ENCODE measurements around the gene HOXD3. TPM values are rescaled to one million over a fixed set of nuclear protein-coding genes. Genes with fewer than 3 reads are reported as not detected.

The HOXD3 gene
- total and polyA plus RNA-seq, 4 donors = not detected

DNA sequence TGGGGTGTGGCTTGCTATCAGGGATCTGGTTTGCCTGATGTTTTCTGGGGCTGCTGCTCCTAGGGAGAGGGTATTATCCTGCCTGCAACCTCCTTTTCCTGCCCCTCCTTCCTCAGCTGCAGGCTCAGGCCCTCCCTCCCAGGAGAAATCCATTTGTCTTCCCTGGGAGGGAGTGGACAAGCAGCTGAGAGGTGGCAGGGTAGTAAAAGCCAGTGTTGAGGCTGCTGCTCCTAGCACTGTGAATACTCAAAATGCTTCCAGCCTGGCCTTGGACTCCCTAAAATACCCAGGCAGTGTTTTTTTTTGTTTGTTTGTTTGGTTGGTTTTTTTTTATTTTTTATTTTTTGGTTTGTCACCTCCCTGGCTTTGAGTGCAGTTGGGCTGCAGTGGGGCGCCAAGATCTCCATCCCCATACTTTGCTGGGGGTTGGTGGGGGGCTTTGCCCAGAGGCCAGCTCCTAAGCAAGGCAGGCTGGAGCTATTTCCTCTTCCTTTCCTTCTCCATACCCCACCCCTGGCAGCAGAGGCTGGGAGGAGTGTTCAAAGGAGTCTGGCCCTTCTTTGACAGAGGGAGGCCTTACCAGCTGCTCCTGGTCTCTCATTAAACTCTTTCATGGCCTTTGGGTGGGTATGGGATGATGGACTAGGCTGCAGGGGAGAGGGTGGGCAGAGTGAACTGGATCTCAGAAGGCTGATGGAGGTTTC, 13.6 kb downstream of the HOXD3 start (continued):
- TF ChIP-seq TAF1 (conservative IDR thresholded peaks at IDR 0.05) (no peak), RAD21 (IDR thresholded peaks at IDR 0.05) (no peak), GABPA (IDR thresholded peaks at IDR 0.05 in 1 of 2, conservative IDR thresholded peaks at IDR 0.05 in 1 of 2) (no peak), RXRA (IDR thresholded peaks at IDR 0.05) (no peak)
- TF ChIP-seq, protein P1, sequence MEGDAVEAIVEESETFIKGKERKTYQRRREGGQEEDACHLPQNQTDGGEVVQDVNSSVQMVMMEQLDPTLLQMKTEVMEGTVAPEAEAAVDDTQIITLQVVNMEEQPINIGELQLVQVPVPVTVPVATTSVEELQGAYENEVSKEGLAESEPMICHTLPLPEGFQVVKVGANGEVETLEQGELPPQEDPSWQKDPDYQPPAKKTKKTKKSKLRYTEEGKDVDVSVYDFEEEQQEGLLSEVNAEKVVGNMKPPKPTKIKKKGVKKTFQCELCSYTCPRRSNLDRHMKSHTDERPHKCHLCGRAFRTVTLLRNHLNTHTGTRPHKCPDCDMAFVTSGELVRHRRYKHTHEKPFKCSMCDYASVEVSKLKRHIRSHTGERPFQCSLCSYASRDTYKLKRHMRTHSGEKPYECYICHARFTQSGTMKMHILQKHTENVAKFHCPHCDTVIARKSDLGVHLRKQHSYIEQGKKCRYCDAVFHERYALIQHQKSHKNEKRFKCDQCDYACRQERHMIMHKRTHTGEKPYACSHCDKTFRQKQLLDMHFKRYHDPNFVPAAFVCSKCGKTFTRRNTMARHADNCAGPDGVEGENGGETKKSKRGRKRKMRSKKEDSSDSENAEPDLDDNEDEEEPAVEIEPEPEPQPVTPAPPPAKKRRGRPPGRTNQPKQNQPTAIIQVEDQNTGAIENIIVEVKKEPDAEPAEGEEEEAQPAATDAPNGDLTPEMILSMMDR (IDR thresholded peaks at IDR 0.05; ENCODE audit: low read depth, low read length, missing input control) = no peak

DNA sequence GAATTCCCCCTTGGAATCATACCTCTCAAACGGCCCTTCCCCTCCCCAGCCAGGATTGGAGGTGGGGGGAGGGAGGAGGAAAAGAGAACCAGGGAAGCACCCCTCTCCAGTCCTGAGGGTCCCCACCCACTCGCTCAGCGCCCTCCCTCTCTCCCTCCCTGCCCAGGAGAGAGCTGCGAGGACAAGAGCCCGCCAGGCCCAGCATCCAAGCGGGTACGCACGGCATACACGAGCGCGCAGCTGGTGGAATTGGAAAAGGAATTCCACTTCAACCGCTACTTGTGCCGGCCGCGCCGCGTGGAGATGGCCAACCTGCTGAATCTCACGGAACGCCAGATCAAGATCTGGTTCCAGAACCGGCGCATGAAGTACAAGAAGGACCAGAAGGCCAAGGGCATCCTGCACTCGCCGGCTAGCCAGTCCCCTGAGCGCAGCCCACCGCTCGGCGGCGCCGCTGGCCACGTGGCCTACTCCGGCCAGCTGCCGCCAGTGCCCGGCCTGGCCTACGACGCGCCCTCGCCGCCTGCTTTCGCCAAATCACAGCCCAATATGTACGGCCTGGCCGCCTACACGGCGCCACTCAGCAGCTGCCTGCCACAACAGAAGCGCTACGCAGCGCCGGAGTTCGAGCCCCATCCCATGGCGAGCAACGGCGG, 14.4 kb downstream of the HOXD3 start:
- Histone ChIP-seq H3K4me1 (ENCODE audit: control insufficient read depth in 4 of 4, insufficient read depth in 4 of 4, low read length in 3 of 4) (peaks cover 0 to 9% (median 5%) of the 10 kb centered on the region in 4 donors), H3K9ac (ENCODE audit: low read depth in 1 of 2, low read length in 2 of 2) (no peak overlapping the region), H3K4me3 (ENCODE audit: low read depth in 1 of 3, low read length in 3 of 3) (no peak overlapping the region), H3K27me3 (ENCODE audit: control insufficient read depth in 4 of 4, insufficient read depth in 4 of 4, low read length in 3 of 4) (peaks cover 6 to 36% (median 16%) of the 10 kb centered on the region in 4 donors), H3K27ac (ENCODE audit: low read depth in 1 of 2, low read length in 2 of 2) (no peak overlapping the region), H3K9me3 (ENCODE audit: control insufficient read depth in 4 of 4, low read length in 3 of 4) (peaks cover 0 to 10% (median 0%) of the 10 kb centered on the region in 4 donors), H3K36me3 (ENCODE audit: control insufficient read depth in 4 of 4, insufficient read depth in 3 of 4, low read depth in 1 of 4, low read length in 3 of 4) (no peaks in the 10 kb centered on the region)
- no peak for DNase-seq (ENCODE audit: low spot score)
- TF ChIP-seq FOXA2 (IDR thresholded peaks at IDR 0.05) = no peak
- no peak for TF ChIP-seq HNF4G (IDR thresholded peaks at IDR 0.05)
- no peak for TF ChIP-seq HNF4A (conservative IDR thresholded peaks at IDR 0.05)
- no peak for TF ChIP-seq YY1 (IDR thresholded peaks at IDR 0.05)
- TF ChIP-seq, protein P1 (IDR thresholded peaks at IDR 0.05; ENCODE audit: low read depth, low read length, missing input control) = no peak
- TF ChIP-seq, protein P2, sequence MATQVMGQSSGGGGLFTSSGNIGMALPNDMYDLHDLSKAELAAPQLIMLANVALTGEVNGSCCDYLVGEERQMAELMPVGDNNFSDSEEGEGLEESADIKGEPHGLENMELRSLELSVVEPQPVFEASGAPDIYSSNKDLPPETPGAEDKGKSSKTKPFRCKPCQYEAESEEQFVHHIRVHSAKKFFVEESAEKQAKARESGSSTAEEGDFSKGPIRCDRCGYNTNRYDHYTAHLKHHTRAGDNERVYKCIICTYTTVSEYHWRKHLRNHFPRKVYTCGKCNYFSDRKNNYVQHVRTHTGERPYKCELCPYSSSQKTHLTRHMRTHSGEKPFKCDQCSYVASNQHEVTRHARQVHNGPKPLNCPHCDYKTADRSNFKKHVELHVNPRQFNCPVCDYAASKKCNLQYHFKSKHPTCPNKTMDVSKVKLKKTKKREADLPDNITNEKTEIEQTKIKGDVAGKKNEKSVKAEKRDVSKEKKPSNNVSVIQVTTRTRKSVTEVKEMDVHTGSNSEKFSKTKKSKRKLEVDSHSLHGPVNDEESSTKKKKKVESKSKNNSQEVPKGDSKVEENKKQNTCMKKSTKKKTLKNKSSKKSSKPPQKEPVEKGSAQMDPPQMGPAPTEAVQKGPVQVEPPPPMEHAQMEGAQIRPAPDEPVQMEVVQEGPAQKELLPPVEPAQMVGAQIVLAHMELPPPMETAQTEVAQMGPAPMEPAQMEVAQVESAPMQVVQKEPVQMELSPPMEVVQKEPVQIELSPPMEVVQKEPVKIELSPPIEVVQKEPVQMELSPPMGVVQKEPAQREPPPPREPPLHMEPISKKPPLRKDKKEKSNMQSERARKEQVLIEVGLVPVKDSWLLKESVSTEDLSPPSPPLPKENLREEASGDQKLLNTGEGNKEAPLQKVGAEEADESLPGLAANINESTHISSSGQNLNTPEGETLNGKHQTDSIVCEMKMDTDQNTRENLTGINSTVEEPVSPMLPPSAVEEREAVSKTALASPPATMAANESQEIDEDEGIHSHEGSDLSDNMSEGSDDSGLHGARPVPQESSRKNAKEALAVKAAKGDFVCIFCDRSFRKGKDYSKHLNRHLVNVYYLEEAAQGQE (IDR thresholded peaks at IDR 0.05) = no peak
- no peak for TF ChIP-seq FOXA1 (IDR thresholded peaks at IDR 0.05)
- no peak for TF ChIP-seq SP1 (IDR thresholded peaks at IDR 0.05)
- no peak for TF ChIP-seq RAD21 (IDR thresholded peaks at IDR 0.05)
- TF ChIP-seq TAF1 (conservative IDR thresholded peaks at IDR 0.05) = no peak
- TF ChIP-seq EGR1 (IDR thresholded peaks at IDR 0.05; ENCODE audit: low read depth in 2 of 2) = no peak
- TF ChIP-seq RXRA (IDR thresholded peaks at IDR 0.05) = no peak
- TF ChIP-seq JUND (IDR thresholded peaks at IDR 0.05) = no peak
- no peak for TF ChIP-seq GABPA (IDR thresholded peaks at IDR 0.05 in 1 of 2, conservative IDR thresholded peaks at IDR 0.05 in 1 of 2)
- TF ChIP-seq, protein P3, sequence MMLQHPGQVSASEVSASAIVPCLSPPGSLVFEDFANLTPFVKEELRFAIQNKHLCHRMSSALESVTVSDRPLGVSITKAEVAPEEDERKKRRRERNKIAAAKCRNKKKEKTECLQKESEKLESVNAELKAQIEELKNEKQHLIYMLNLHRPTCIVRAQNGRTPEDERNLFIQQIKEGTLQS (IDR thresholded peaks at IDR 0.05) = no peak
- no peak for TF ChIP-seq NR2F2 (IDR thresholded peaks at IDR 0.05)
- WGBS = 19% methylated on average over 51 of the region's 51 CpGs

Measured in liver (tissue), 9 donors.